ENCODE results near the gene EPB41L5.
"Not testable (repeated sequence)": the region's sequence is repeated elsewhere in the genome, so short reads cannot be mapped to it uniquely, and the experiment has no call there.

GRCh38 chr2:119996896-119997891 is 15.7 kb upstream of the EPB41L5 start:
- TF ChIP-seq, protein P1, sequence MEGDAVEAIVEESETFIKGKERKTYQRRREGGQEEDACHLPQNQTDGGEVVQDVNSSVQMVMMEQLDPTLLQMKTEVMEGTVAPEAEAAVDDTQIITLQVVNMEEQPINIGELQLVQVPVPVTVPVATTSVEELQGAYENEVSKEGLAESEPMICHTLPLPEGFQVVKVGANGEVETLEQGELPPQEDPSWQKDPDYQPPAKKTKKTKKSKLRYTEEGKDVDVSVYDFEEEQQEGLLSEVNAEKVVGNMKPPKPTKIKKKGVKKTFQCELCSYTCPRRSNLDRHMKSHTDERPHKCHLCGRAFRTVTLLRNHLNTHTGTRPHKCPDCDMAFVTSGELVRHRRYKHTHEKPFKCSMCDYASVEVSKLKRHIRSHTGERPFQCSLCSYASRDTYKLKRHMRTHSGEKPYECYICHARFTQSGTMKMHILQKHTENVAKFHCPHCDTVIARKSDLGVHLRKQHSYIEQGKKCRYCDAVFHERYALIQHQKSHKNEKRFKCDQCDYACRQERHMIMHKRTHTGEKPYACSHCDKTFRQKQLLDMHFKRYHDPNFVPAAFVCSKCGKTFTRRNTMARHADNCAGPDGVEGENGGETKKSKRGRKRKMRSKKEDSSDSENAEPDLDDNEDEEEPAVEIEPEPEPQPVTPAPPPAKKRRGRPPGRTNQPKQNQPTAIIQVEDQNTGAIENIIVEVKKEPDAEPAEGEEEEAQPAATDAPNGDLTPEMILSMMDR (IDR thresholded peaks at IDR 0.05) = not testable (repeated sequence)
- TF ChIP-seq POLR2A, EP300 (IDR thresholded peaks at IDR 0.05): not testable (repeated sequence)

All from ovary (tissue), 3 donors.